Esophagus muscularis mucosa (tissue), 3 donors: ENCODE results near the gene LRRC56.

ENCODE experiments used
- CTCF ChIP-seq, 3 experiments: fragments of 200-600 bp in 2 of 3; fragments of 450-650 bp in 1 of 3; sonication (generic) in 2 of 3; IDR thresholded peaks; one replicate each; pipeline ENCODE4 v1.5.1; 2017 to 2019; ENCODE audit warnings: antibody characterized with exemption in 3 of 3, mild to moderate bottlenecking in 2 of 3, moderate library complexity in 1 of 3
- EP300 ChIP-seq: sonication (generic); formaldehyde crosslinking; IDR thresholded peaks from one replicate; pipeline ENCODE4 v1.6.1; 2017; ENCODE audit warnings: antibody characterized with exemption

- TF ChIP-seq CTCF (IDR thresholded peaks at IDR 0.05) (no peak), EP300 (no peak)
Measured at GRCh38 chr11:497565-498296, 39.6 kb upstream of the LRRC56 start.
